Measurements from ENCODE around the gene ZBTB5.
"Not testable (repeated sequence)": the region's sequence is repeated elsewhere in the genome, so short reads cannot be mapped to it uniquely, and the experiment has no call there.

The ZBTB5 gene

DNA sequence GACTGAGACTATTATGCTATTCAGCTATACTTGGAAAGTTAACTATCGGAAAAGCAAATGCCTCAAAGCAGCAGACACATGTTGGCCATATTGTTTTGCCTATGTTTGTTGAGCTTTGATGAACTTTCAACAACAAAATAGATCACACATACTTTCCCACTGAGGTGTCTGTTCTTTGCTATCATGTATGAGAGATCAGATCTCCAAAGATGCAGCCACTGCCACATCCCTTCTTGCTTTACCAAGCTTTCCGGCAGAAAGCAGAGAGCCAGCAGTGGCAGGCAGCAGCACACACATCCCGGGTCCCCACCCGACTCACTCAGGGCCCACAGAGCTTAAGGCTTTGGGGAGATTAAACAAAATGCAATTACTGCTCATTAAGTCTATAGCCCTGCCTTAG, 18.8 kb downstream of the ZBTB5 start:
- DNase-seq, result no peak

DNA sequence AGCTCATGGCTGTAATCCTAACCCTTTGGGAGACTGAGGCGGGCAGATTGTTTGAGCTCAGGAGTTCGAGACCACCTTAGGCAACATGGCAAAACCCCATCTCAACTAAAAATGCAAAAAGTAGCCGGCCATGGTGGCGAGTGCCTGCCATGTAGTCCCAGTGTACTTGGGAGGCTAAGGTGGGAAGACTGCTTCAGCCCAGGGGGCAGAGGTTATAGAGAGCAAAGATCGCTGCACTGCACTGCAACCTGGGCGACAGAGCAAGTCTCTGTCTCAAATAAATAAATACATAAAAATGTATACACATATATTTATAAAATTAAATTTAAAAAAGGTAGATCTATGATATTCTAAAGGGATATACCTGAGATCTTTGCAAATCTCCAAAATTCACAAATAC, 19.4 kb downstream of the ZBTB5 start:
- no peak for DNase-seq

DNA sequence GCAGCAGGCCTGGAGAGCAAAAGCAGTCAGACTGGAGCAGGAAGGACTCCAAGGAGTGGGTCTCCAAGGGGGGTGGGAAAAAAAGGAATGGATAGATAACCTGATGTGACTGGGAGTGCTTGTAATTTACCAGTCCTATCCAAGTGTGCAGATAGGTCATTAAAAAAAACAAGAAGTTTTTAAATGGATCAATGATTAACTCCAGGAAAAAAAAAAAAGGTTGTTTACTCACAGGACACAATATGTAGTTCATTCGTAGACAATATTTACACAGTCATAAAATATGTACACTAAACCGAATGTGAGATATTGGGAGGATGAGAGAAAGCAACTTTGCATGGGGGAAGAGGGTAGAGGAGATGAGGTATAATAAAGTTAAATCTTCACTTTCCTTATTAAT, 20.4 kb downstream of the ZBTB5 start:
- no peak for DNase-seq

DNA sequence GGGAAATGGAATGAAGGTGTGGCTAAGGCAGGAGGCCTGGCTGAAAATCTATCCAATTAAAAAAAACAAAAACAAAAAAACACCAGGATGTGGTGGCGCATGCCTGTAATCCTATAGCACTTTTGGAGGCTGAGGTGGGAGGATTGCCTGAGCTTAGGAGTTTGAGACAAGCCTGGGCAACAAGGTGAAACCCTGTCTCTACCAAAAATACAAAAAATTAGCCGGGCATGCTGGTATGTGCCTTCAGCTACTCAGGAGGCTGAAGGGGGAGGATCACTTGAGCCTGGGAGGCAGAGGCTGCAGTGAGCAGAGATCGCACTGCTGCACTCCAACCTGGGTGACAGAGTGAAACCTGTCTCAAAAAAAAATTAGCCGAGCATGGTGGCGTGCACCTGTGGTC, 21.7 kb downstream of the ZBTB5 start:
- DNase-seq, result no peak

DNA sequence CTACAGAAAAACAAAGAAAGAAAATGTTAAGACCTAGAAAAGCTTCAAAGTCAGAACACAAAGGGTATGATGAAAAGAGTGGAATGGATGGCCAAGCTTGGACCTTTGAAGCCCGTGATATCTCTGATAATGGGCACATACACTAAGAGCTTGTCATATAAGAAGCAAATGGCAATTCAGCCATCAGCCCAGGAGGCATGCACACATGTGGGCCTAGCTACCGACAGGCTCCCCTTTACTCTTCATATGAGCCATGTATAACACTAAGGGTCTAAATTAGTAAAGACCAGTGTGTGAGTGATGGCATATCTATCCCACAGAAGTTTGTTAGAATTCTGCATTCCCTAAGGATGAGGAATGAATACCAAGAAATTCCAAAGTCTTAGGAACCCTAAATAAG, 22.7 kb downstream of the ZBTB5 start:
- no peak for DNase-seq

DNA sequence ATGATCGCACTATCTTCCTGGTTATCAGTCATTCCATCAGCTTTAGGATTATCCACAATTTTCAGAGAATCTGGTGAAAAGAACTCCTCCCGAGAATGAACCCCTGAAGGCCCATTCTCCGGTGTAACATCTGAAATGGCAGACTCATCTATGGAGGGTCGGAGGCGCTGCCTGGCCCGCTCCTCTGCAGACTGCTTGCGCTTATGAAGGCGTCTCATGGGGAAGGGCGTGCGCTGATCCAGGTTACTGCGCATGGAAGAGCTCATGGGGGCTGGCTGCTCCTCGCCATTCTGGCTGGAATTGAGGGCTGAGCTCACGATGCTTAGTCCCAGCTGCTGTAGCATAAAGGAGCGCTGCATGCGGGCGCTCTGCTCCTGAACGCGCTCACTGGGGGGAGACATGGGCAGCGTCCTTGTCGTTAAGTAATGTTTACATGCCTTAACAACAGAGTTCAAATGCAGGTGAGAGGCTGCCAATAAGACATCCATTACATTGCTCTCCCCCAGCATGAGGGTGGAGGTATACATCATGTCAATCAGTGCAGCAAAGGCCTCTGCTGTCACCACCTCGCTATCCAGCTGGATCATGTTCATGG, 23.4 kb downstream of the ZBTB5 start:
- DNase-seq, result no peak

DNA sequence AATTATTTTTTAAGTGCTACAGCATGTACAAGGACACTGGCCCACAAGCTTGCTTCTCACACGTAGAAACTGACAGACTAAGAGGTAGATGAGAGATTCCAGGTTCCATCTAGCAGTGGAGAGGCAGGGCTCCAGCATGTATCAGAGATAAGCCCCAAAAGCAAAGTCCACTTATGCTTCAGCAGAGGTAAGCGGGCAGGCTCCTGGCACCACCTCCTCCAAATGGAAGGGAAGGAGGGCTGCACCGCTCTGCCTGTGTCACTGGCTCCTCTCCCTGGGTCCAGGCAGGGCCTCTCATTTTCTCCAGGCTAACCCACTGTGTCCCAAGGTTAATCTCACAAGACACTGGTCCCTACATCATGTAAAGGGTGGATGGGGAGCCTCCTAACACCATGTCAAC, 26.9 kb downstream of the ZBTB5 start:
- no peak for DNase-seq

DNA sequence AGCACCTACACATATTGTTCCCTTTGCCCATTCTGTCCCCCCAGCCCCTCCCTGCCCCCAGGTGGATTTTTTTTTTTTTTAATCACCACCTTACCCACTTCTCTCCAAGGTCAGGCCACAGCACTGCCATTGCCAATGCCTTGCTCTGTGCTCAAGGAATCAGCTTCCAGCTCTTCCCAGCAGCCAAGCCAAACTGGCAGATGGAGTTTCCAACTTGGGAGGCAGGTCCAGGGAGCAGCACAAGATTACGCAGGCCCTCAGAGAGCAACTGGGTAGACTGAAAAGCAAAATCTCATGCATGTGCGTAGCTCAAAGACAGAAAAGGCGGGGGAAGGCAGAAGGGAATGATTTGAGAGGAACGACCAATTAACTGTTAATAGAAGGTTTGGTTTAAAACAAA, 27.6 kb downstream of the ZBTB5 start:
- DNase-seq, result no peak

DNA sequence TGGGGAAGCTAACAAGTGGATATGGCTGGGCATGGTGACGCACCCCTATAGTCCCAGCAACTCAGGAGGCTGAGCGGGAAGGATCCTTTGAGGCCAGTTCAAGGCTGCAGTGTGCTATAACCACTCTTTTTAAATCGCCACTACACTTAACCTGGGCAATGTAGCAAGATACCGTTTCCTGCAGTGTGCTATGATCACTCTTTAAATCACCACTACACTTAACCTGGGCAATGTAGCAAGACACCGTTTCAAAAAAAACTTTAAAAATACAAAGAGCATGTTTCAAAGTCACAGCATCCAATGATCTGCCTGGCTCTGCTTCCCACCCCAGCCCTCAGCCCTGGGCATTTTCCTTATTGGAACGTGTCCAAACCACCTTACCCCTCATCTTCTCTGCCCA, 28.2 kb downstream of the ZBTB5 start:
- DNase-seq, result no peak

DNA sequence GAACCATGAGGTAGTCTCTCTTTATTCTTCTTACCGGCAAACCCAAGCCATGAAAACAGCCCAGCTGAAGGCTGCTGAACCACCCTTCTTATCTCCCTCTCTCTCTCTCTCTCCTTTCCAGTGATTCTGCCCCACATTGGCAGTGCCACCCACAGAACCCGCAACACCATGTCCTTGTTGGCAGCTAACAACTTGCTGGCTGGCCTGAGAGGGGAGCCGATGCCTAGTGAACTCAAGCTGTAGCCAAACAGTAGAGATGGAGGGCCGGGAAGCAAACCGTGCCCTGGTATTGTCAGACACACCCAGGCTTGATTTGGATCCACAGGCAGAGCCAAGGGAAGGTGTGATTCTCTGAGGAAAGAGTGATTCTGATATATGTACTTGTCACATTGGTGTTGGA, 28.7 kb downstream of the ZBTB5 start:
- DNase-seq, result no peak

DNA sequence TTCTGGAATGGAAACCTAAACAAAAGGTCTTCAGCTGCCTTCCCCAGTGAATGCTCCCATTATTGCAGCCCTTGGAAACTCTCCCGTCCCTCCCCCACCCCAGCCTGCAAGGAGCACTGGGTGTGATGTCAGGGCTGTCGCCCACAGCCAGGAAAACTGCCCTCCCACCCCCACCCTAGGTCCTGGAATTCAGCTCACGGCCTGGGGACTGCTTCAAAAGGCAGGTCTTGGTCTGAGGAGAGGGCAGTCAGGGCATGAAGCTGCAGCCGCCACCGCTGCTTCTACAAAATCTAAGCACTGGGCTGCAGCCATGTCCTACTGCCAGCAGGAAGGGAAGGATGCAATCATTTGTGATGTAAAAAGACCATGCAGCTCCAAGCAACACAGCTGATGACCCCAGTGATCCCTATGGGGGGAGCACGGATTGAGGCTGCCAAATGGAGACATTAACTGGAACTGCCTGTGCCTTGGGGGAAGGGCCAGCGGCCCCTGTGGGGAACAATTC, 31.3 kb downstream of the ZBTB5 start:
- DNase-seq, result no peak

DNA sequence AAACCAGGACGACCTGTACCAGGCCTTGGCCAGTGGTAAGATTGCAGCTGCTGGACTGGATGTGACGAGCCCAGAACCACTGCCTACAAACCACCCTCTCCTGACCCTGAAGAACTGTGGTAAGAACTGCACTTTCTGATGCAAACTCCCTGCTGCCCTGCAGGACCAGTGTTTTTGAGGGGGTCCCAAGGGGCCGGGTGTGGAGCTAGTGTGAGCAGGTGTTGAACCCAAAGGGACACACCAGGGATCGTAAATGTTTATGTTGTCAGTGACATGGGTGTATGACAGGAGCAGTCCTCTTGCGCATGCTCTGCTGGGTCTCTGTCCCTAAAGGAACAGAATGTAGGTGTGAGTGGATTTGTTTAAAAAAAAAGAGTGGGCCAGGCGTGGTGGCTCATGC, 33.2 kb downstream of the ZBTB5 start:
- DNase-seq, result no peak

DNA sequence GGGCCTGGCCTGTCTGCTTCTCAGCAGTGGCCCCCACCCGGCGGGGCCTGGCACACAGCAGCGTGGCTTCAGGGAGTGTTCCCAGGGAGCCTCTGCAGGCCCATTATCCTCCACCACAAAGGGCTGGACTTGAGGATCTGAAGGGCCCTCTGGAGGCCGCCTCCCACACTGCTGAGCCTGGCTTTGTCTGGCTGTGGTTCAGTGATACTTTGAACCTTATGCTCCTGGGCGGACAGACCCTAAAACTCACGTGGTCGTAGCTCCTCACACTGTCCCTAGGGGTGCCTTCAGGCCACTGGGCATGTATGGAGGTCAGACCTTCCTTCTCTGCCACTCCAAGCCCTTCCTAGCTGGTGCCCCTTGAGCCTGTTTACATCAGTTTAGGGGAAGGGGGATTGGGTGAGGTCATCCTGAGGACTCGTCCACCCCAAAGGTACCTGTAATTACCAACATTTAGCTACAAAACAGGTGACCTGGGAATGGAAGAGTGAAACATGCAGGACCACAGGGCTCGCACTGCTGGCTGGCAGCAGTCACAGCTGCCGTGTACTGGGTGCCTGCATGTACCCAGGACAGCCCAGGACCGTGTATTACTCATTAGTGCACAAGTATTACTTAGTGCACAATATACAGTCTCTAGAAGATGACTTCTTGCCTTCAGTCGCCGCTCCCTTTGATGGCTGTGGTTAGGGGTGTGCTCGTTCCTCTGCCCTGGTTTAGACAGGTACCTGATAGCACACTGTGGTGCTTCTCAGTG, 34.2 kb downstream of the ZBTB5 start:
- DNase-seq, result no peak

DNA sequence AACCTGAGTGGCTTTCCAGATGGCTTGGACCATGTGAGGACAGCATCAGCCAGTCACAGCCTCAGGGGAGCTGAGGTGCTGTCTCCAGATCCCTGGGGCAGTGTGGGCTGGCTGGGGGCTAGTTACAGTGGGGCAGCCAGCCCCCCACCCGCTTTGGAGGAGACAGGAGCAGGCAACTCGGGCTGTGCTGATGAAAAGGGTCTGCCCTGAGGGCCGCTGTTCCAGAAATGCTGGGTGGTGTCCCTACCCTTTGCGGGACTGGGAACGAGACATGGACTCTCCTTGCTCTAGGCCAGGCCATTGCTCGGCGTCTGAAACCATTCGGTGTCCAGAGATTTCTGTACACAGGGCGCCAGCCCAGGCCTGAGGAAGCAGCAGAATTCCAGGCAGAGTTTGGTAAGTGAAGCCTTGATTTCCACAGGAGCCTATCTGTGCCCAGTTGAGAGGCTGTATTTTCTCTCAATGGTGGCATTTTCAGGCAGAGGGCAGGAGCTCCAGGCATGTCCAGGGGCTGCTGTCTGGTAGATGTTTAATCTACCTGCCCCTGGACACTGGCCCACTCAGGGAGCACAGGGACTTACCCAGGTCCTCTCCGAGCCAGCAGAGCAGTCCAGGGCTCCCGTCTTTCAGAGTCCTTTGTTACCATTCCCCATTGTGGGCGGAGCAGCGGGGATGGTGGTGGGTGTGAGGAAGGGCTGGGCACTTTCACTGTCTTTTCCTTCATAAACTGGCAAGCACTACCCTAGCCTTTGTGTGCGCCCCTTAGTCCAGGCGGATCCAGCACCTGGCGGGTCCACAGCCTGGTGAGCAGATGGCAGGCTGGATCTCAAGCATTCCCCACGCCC, 35.6 kb downstream of the ZBTB5 start:
- DNase-seq, result no peak

DNA sequence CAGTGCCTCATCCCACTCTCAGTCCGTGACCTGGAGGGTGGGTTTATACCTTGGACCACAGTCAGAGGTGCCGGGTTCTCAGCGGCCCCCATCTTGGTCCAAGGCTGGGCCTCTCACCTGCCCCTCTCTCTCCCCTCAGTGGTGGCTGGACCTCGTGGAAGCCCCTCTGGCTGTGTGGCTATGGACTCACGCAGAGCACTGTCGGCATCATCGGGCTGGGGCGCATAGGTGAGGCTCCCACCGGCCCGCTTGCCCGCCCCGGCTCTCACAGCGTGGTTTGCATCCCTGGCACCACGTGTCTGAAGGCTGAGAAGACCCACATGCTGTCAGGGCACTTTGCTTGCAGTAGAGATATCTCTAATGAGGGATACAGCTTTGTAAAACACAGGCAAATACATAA, 36.9 kb downstream of the ZBTB5 start:
- no peak for DNase-seq

DNA sequence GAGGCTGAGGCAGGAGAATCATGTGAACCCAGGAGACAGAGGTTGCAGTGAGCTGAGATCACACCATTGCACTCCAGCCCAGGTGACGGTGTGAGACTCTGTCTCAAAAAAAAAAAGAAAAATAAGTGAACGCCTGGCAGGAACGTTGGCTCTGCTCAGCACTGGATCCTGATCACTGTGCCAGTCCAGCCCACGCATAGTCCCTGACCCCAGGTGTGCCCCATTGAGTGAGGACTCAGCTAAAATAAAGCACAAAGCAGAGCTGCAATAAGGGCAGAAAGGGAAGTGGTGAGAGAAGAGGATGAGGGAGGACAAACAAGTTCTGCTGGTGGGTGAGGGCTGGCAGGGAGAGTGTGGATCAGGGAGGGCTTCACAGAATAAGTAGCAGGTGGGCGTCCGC, 38.4 kb downstream of the ZBTB5 start:
- DNase-seq, result no peak

DNA sequence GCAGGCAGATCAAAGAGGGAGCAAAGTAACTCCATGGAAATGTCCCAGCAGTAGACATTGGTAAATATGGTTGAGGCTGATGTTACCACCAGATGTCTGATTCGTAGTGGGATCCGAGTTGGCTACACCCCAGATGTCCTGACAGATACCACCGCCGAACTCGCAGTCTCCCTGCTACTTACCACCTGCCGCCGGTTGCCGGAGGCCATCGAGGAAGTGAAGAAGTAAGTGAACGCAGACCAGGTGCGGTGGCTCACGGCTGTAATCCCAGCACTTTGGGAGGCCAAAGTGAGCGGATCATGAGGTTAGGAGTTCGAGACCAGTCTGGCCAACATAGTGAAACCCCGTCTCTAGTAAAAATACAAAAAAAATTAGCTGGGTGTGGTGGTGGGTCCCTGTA, 38.8 kb downstream of the ZBTB5 start:
- not testable (repeated sequence) for DNase-seq

DNA sequence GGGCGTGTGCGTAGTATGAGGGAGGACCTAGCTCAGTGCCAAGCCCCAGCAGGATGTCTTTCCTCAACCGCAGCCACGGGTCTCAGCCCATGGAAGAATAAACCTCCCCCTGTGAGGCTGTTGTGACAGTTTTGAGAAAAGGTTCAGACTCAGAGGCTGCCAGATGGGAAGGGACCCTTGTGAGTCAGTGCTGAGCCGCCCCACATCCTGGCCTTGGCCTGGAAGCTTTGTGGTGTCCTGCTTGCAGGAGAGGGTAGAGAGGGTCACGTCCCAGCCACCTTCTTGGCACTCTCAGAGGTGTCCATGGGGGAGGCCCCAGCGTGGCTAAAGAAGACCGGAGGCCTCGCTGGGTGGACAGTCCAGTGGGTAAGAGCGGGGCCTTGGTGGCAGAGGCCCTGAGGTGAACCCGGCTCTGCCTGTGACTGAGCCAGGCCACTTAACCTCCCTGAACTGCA, 39.9 kb downstream of the ZBTB5 start:
- no peak for DNase-seq

DNA sequence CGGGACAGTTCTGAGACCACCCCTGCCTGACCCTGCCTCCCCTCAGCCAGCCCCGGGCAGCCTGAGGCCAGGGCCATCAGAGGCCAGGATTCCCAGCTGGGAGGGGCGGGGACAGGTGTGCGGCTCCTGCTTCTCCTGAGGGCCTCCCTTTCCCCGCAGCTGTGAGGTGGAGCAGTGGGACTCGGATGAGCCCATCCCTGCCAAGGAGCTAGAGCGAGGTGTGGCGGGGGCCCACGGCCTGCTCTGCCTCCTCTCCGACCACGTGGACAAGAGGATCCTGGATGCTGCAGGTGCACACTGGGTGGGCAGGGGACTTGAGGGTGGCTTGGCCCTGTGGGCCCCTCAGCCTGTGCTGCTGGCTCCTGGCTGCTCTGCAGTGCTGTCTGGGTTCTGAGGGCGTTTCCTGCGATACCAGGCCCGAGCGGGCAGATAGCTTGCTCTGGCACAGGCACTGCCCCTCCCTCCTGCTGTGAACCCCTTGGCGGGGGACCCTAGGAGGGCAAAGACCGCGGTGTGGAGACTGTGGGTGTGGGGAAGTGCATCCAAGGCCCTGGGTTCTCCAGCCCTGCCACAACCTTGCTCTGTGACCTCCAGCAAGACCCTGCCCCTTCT, 40.5 kb downstream of the ZBTB5 start:
- DNase-seq, result no peak

DNA sequence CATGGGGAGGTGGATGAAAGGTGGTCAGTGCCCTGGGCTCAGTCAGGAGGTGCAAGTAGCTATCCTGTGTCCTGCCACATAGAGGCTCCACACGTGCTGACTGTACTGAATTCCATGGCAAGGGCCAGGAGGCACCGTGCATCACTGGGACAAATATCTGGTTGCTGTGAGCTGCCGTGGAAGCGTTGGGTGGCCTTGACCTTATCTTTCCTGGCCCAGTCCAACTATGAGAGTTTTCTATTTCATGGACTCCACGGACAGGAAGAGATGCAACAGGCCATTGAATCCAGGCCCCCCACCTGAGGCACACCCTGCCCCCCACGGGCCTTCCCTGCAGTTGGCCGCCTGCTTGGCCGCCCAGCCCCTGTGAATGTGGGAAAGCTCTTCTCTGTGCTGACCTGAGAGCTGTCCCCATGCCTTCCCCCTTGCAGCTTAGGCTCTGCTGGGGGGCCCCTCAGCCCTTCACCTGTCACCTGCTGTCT, 41.0 kb downstream of the ZBTB5 start:
- DNase-seq, result no peak

DNA sequence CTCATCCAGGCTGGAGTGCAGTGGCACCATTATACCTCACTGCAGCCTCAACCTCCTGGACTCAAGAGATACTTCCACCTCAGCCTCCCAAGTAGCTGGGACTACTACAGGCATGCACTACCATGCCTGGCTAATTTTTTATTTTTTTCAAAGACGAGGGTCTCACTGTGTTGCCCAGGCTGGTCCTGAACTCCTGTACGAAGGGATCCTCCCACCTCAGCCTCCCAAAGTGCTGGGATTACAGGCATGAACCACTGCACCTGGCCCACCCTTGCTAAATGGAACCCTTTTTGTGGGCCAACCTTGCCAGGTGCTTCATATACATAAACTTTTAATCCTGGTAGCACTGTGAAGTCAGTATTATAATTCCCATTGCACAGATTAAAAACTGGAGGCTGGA, 41.7 kb downstream of the ZBTB5 start:
- DNase-seq, result no peak

DNA sequence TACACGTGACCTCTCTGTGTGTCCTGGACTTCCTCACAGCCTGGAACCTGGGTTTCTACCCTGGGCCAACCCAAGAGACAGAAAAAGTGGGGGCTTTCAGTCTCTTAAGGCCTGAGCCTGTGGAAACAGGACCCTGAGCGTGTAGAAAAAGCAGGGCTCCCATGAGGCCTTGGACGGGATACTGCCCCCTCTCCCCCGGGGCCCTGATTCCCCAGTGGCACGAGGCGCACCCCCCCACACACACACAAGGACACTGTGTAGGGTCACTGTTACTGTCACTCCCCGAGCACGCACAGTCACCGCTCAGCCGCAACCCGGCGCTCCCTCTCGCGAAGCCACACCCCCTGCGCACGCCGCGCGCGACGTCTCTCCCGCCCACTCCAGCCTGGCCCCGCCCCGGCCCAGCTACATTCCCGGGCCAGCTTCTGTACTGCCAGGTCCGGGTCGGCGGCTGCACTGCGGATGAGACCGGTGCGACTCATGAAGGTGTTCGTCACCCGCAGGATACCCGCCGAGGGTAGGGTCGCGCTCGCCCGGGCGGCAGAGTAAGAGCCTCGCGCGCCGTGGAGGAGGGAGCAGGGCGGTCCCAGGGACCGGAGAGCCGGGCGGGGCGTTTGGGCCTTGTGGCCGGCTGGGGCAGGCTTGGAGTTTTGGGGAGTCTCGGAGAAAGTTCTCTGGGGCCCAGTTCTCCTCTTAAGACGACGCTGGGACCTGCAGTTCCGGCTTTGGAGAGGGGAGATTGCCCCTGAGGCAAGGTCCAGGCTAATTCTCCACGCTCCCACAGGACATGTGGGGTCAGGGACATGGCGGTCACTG, 42.8 kb downstream of the ZBTB5 start, which contains the start of gene GRHPR:
GRHPR (plus strand) TSS at position 408 of the 816 bp plus-strand sequence; CDS start at position 463, 55 bp downstream.
- peak; percentile 96 for DNase-seq
